Endothelial cell of umbilical vein (primary cell): ENCODE results near the gene AGBL4. TPM values are rescaled to one million over a fixed set of nuclear protein-coding genes. Genes with fewer than 3 reads are reported as not detected.

Source experiments
- BruUV-seq: library from RNA; stranded (reverse); fragments of 400-500 nt; replicated peaks from 2 replicates; lab custom pipeline; 2021; lab: Mats Ljungman, UMichigan
- CTCF ChIA-PET: fragments of 300-600, 350-600 bp; sonication (Branson Sonifier 250); formaldehyde crosslinking; loops from one replicate; lab custom pipeline; 2021; ENCODE audit warnings: antibody characterized with exemption, inconsistent platforms; lab: Charles Lee
- POLR2A ChIA-PET: fragments of 300-600, 350-600 bp; sonication (Branson Sonifier 250); formaldehyde crosslinking; loops from one replicate; lab custom pipeline; 2021; ENCODE audit warnings: antibody characterized with exemption, inconsistent platforms; lab: Charles Lee
- DNase-seq: peaks from one replicate; pipeline ENCODE4 v3.0.0-alpha.2; 2011; ENCODE audit warnings: low read depth, low spot score
- FAIRE-seq: peaks from 2 replicates; lab custom pipeline; 2011; peaks lifted over from hg19 to GRCh38; lab: Jason Lieb, UNC
- H2AFZ ChIP-seq: 2 replicates; pipeline ENCODE4 v1.6.0; 2012; ENCODE audit warnings: low read depth, low read length, control low read depth, inconsistent platforms
- H3K27ac ChIP-seq: 2 replicates; pipeline ENCODE4 v1.5.1; 2011; ENCODE audit warnings: low read depth, mild to moderate bottlenecking, control low read depth, low read length, moderate library complexity; ENCODE audit not compliant: insufficient read depth
- H3K27me3 ChIP-seq, 2 experiments: 2 replicates each; pipeline versions ENCODE4 v1.6.0 to v1.6.1; 2011; ENCODE audit warnings: low read length in 2 of 2, mixed read lengths in 1 of 2; ENCODE audit not compliant: control insufficient read depth in 2 of 2, insufficient read depth in 2 of 2
- H3K36me3 ChIP-seq, 2 experiments: 2 replicates in 1 of 2; 3 replicates in 1 of 2; pipeline ENCODE4 v1.5.1; 2011; ENCODE audit warnings: low read length in 2 of 2, mild to moderate bottlenecking in 1 of 2, moderate library complexity in 1 of 2; ENCODE audit not compliant: control insufficient read depth in 2 of 2, insufficient read depth in 2 of 2; ENCODE audit errors: extremely low read depth in 1 of 2
- H3K4me1 ChIP-seq: 3 replicates; pipeline ENCODE4 v1.5.1; 2011; ENCODE audit warnings: mild to moderate bottlenecking, low read length; ENCODE audit not compliant: control insufficient read depth, insufficient read depth; ENCODE audit errors: extremely low read depth
- H3K4me2 ChIP-seq: 2 replicates; pipeline ENCODE4 v1.6.1; 2011; ENCODE audit warnings: low read length, control low read depth, mixed read lengths; ENCODE audit not compliant: insufficient read depth
- H3K4me3 ChIP-seq, 3 experiments: fragments of 200-600 bp in 1 of 3; sonication (generic), shearing (Covaris generic) in 1 of 3; replicated peaks in 1 of 3; 2 replicates each; pipeline ENCODE4 v1.5.1; 2011 to 2016; ENCODE audit warnings: control low read depth in 3 of 3, low read length in 3 of 3, mild to moderate bottlenecking in 2 of 3, inconsistent platforms in 1 of 3, low read depth in 1 of 3, moderate library complexity in 1 of 3; ENCODE audit not compliant: insufficient read depth in 1 of 3
- H3K79me2 ChIP-seq: 2 replicates; pipeline ENCODE4 v1.6.0; 2012; ENCODE audit warnings: low read length, inconsistent platforms; ENCODE audit not compliant: control insufficient read depth, insufficient read depth
- H3K9ac ChIP-seq: replicated peaks from 2 replicates; pipeline ENCODE3; 2011; ENCODE audit warnings: low read length, control low read depth; ENCODE audit not compliant: insufficient read depth; ENCODE audit errors: extremely low read depth
- H3K9me1 ChIP-seq: replicated peaks from 3 replicates; pipeline ENCODE4 v1.6.0; 2011; ENCODE audit warnings: mild to moderate bottlenecking, low read length; ENCODE audit not compliant: control insufficient read depth, insufficient read depth; ENCODE audit errors: extremely low read depth
- H3K9me3 ChIP-seq: replicated peaks from 2 replicates; pipeline ENCODE4 v1.5.1; 2012; ENCODE audit warnings: low read length, inconsistent platforms; ENCODE audit not compliant: control insufficient read depth, insufficient read depth
- H4K20me1 ChIP-seq: replicated peaks from 2 replicates; pipeline ENCODE3; 2011; ENCODE audit warnings: mild to moderate bottlenecking, low read length; ENCODE audit not compliant: control insufficient read depth, insufficient read depth; ENCODE audit errors: extremely low read depth
- CTCF ChIP-seq, 2 donors: IDR thresholded peaks; 1 replicate in 1 of 2; 2 replicates in 1 of 2; pipeline ENCODE4 v1.5.1; 2011; ENCODE audit warnings: low read length in 2 of 2, mild to moderate bottlenecking in 2 of 2, moderate library complexity in 2 of 2, control low read depth in 1 of 2, inconsistent platforms in 1 of 2, low read depth in 1 of 2; ENCODE audit not compliant: insufficient read depth in 1 of 2; ENCODE audit errors: extremely low read depth in 1 of 2
- EZH2 ChIP-seq: IDR thresholded peaks from 2 replicates; pipeline ENCODE4 v1.6.1; 2012; ENCODE audit warnings: borderline replicate concordance, low read depth, mild to moderate bottlenecking, moderate library complexity, low read length, inconsistent platforms; ENCODE audit not compliant: severe bottlenecking
- FOS ChIP-seq: IDR thresholded peaks from 2 replicates; pipeline ENCODE4 v1.6.1; 2011; ENCODE audit warnings: mild to moderate bottlenecking, low read length, moderate library complexity, borderline replicate concordance; ENCODE audit not compliant: insufficient read depth
- GATA2 ChIP-seq: IDR thresholded peaks from 2 replicates; pipeline ENCODE4 v1.7.0; 2011; ENCODE audit warnings: low read depth, mild to moderate bottlenecking, moderate library complexity, mixed read lengths, low read length; ENCODE audit not compliant: insufficient read length, insufficient read depth
- JUN ChIP-seq: IDR thresholded peaks from 2 replicates; pipeline ENCODE4 v1.6.1; 2011; ENCODE audit warnings: borderline replicate concordance, low read depth; ENCODE audit not compliant: insufficient read length, insufficient read depth
- MYC ChIP-seq: IDR thresholded peaks from one replicate; pipeline ENCODE4 v1.6.1; 2011; ENCODE audit warnings: mild to moderate bottlenecking, low read depth, low read length
- POLR2A ChIP-seq: IDR thresholded peaks from 2 replicates; pipeline ENCODE4 v1.6.1; 2012; ENCODE audit warnings: low read depth, mild to moderate bottlenecking, control low read depth, low read length
- POLR2AphosphoS5 ChIP-seq: IDR thresholded peaks from 2 replicates; pipeline ENCODE4 v1.6.1; 2012; ENCODE audit warnings: low read depth, mild to moderate bottlenecking, control low read depth, low read length, moderate library complexity; ENCODE audit not compliant: insufficient read depth
- dilution Hi-C: fragments of 300-500 bp; cut with MboI; formaldehyde crosslinking; loops from one replicate; pipeline ENCODE4 v1.15.0; 2019; ENCODE audit warnings: low sequenced_read_pairs; ENCODE audit not compliant: extremely low pct_ligation_motif_present
- intact Hi-C: fragments of 100-400 bp; cut with micrococcal nuclease; formaldehyde crosslinking; loops from one replicate; pipeline ENCODE4 v1.10.0; 2022
- polyA plus RNA-seq, 4 experiments: library from polyadenylated mRNA; depleted of rRNA in 3 of 4; stranded (reverse) in 3 of 4; unstranded in 1 of 4; fragments of >200 nt; gene quantifications; 2 replicates each; pipeline versions ENCODE4 v1.2.1 to v1.2.3, GENCODE V29; 2011 to 2012; ENCODE audit warnings: missing spikeins in 1 of 4
- total RNA-seq: library from RNA; stranded (reverse); gene quantifications from 2 replicates; pipeline ENCODE4 v1.2.3, GENCODE V29; 2021
- TF ChIP-seq, protein P1 (sequence below): IDR thresholded peaks from 2 replicates; pipeline ENCODE4 v1.6.1; 2011; ENCODE audit not compliant: insufficient read depth, insufficient read length

The AGBL4 gene
- total and polyA plus RNA-seq, 2 donors (not counting 3 experiments of a cell fraction or from before 2014, with no cell fraction given) = not detected

DNA sequence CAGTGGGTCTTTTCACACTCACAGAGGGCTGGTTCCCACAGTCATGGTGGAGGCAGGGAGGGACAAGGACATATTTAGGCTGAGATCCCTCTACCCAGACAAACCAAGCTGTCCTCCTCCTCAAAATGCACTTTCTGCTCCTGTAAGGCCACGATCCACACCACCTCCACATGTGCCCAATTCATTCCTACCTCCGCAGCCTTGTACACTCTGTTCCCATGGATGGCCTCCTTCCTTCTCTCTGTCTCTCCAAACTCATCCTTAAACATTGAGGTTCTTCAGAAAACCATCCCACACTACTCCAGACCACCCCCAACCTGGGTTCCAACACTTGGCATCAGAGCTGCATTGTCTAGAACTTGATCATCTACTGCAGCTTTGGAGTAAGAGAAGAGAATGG, 842.7 kb downstream of the AGBL4 start:
- H3K79me2 ChIP-seq = no peaks in the 10 kb centered on the region
- no peak overlapping the region for H3K9ac ChIP-seq
- no peak overlapping the region for H3K27ac ChIP-seq
- no peaks in the 10 kb centered on the region for H3K36me3 ChIP-seq
- CTCF ChIA-PET = no interaction called here
- FAIRE-seq (no peak), DNase-seq (no peak)
- peaks cover 3% of the 10 kb centered on the region for H3K9me3 ChIP-seq
- dilution Hi-C loops (no loop called here), intact Hi-C loops (no loop called here)
- H3K4me1 ChIP-seq = no peaks in the 10 kb centered on the region
- no peak overlapping the region for H3K4me2 ChIP-seq
- no peaks in the 10 kb centered on the region for H3K27me3 ChIP-seq
- H3K9me1 ChIP-seq = no peaks in the 10 kb centered on the region
- POLR2A ChIA-PET = no interaction called here
- no peak overlapping the region for H2AFZ ChIP-seq
- TF ChIP-seq CTCF (IDR thresholded peaks at IDR 0.05; ENCODE audit: extremely low read depth in 1 of 2, insufficient read depth in 1 of 2, low read depth in 1 of 2, low read length in 2 of 2) (no peak), EZH2 (no peak), POLR2AphosphoS5 (no peak), MYC (no peak), GATA2 (no peak), POLR2A (no peak), JUN (no peak), FOS (no peak)
- TF ChIP-seq, protein P1, sequence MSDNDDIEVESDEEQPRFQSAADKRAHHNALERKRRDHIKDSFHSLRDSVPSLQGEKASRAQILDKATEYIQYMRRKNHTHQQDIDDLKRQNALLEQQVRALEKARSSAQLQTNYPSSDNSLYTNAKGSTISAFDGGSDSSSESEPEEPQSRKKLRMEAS = no peak
- BruUV-seq = no TSS peak
- H4K20me1 ChIP-seq = no peaks in the 10 kb centered on the region
- no peak overlapping the region for H3K4me3 ChIP-seq
